GM19043 (cell line): ENCODE results near the gene AGAP5.
"Not testable (repeated sequence)": the region's sequence is repeated elsewhere in the genome, so short reads cannot be mapped to it uniquely, and the experiment has no call there.

Experiments used
- ATAC-seq: cut with Tn5 transposase; IDR thresholded peaks from one replicate; pipeline ENCODE4 v1.9.1; 2021; ENCODE audit warnings: low read depth; ENCODE audit not compliant: unreplicated experiment

AGAP5 gene

DNA sequence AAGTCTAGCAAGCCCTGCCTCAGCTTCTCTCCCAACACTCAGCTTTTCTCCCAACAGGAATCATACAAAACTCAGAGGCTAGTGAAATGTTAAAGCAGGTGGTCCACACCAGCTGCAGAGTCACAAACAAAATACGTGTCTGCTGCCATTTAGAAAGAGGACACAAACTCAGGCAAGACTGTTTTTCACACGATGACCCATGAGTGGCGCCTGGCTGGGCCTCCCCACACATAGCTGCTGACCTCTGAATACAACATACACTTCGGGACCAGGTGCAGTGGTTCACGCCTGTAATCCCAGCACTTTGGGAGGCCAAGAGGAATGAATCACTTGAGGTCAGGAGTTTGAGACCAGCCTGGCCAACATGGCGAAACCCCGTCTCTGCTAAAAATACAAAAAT lies 35.2 kb downstream of the AGAP5 start:
- ATAC-seq: not testable (repeated sequence)

DNA sequence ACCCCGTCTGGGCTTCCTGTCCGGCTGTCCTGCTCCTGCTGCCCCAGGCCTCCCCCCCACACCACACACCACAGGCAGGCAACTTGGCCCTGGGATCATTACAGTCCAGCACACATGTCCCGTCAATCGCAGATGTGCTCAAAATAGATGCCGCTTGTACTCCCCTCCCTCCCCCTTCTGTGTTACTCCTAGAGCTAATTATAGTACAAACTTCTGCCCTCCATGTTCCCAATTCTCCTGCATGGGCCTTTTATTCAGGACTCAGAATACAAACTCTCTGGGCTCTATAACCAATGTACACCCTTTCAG lies 42.0 kb downstream of the AGAP5 start, which contains the start of gene SYNPO2L:
SYNPO2L (minus strand) TSS at position 40 of the 309 bp plus-strand sequence. CDS start 107 bp downstream, outside the sequence.
- no peak for ATAC-seq

DNA sequence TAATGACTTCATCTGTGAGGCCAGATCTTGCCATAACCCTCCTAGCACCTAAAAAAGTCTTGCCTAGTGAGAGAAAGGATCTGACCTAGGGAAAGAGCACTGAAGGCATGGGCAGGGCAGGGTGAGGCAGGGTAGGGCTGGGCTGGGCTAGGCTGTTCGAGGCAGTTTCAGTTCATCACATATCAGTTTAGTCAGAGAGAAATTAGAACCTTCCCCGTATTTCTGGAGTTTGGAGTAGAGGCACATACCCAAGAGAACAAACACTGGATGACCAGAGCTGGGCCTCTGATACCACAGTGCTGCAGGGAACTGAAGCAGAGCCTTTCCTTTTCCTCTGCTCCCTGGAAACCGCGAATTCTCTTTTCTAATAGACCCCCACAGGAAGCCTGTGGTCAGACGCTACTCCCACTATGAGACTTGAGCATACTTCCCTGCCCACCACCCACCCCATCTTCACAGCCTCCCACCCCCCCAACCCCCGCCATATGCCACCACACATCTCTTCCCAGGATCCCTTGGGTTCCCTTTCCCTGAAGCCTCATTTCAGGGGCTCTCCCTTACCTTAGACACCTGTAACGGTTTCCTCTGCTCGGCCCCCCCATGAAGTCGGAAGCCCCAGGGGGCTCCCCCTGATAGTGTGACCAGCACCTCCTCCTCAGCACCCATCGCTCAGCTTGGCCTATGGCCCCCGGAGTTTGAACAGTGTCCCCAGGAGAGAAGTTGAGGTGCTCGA lies 42.5 kb downstream of the AGAP5 start:
- ATAC-seq: no peak

DNA sequence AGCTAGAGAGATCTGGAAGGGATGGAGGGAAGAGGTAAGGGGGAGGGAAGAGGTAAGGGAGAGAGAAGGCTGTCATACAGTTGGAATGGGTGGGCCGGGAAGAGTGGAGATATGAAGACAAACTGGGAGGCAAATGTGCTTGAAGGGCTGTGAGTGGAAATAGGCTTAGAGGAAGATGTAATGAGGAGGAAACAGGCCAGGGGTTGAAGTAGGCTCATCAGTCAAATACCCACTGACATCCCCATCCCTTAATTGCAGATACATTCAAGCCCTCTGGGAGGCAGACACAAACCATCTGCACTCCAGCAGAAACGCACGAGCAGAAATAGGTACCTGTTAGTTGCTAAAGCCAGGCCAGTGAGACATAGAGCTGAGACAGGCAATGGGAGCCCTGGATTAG lies 44.2 kb downstream of the AGAP5 start:
- no peak for ATAC-seq

DNA sequence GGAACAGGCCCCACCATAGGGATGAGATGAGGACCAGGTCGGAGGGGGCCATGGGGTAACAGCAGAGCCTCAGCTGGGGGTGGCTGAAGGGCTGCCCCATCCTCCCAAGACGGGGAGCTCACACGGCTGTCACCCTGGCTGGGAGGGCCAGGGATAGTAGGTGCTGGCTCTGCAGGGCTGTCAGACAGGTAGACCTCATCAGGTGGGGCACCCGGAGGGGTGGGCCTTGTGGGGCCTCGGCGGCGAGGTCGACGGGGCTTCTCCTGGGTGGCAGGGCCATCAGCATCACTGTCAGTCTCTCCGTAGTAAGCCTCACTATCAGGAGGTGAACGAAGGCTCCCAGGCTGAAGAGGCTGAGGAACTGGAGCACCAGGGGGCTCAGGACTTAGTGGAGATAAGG lies 44.7 kb downstream of the AGAP5 start:
- no peak for ATAC-seq

DNA sequence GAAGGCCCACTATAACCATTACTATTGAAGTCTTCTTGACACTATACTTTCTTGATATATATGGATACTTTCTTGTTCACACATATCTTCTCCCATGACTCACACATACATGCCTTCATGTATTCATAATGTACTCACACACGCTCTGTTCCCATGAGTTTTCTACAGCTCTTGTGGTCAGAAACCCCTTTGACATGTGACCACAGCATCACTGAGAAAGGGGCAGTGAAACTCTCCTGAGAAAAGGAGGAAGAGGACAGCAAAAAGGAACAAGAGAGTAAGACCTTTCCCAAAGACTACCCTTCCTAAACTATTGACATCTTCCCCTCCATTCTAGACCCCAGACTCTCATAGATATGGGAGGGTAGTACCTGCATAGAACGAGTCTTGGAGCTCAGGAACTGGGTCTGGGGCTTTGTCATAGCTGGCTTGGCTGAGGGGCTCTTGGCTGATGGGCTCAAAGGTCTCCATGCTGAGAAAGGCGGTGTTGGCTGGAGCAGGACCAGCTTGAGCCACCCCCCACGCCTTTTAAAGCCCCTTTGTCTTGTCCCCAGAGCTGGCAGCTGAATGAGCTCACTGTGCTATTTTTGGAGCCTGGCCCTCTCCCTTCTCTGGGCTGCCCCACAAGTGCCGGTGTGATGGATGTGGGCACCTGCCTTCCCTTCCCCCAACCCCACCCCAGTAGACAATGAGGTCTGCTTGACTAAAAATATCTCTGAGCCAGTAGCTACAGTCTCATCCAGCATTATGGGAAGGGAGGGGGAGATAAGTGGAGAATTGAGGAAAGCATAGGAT lies 47.2 kb downstream of the AGAP5 start:
- no peak for ATAC-seq

DNA sequence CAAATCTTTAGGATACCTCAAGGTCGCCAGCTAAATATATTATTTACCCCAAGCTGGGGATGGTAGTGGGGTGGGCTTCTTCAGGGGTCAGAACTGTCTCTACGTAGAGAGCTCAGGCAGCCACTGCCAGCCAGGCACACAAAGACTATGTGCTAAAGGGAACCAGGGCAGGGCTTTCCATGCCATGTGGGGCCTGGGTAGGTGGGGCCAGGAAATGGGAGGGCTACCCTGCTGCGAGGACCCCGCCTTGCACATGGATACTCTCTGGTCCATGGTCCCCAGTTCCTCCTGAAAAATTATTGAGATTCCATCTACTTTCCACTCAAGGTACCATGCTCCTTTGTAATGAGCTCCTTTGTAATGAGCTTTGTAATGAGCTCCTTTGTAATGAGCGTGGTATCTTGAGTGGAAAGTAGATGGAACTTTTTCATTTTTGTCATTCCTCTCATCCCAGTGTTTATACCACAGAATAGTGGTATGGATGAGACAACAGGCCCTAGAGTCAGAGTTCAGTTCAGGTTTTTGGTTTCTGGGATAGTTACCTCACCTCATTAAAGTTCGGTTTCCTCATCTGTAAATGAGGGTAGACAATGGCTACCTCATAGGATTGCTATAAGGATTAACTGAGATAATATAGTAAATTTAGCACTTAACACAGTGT lies 47.9 kb downstream of the AGAP5 start:
- ATAC-seq: no peak

DNA sequence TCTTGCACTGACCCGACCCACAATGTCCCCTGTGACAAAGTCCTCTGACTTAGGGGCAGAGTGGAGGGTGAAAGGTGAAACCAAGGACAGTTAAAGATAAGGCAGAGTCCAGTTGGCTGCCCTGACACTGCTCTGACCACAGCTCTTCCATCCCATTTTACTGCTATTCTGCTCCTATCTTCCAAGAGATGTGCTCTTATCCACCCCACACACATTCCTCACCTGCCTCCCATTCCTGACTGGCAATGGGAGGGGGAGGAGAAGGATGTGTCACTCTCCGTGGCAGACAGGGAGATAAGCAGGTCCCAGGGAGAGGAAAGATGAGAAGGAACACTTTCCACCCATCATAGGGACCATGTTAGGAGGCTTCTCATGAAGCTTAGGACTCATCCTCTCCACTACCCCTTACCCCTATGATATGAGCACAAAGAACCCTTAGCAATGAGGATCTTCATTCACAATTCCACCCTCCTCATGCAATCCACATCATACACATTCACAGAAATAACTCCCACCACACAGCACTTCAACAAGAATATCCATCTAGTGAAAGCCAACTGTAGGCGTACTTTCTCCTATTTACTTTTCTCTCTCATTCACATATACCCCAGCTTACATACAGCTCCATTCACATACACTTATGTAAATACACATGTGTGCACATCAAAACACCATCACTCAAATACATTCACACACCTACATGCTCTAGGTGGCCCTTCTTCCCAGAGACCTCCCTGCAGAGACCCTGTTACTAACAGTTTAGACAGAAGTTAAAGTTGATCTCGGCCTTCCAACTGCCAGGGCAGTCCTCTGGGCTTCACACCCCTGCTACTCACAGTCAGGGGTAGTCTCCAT lies 48.7 kb downstream of the AGAP5 start:
- no peak for ATAC-seq

DNA sequence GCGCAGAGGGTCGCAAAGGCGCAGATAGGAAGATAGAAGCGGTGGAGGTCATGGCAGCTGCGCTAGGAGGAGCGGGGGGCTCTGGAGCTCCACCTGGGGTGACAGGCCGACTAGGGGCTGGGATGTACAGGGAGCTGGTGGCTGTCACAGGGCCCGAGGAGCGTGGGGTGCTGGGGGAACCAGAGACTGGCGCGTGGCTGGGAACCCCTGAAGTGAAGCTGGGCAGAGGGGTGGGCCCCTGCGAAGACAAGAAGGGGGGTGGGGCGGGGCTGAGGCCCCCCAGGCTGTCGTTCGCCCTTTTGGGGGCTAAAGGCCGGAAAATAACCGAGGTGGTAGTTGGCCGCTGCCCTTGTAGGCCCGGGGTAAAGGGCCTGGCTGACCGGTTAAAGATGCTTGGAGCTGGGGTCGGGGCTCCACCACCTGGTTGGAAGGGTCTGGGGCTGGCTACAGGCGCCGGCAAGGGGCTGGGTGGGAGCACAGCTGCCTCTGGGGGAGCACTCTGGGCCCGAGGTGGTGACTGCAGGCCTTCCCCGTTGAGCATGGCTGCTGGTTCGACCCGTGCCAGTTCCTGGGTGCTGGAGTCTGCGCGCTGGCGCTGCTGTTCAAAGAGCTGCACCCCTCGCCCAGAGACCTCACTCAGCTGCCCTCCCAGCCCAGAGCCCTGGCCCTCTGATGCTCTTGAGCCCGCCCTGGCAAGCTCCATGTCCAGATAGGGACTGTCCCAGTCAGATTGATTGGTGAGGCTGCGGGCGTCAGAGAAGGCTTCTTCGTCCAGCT lies 49.8 kb downstream of the AGAP5 start:
- ATAC-seq: no peak

DNA sequence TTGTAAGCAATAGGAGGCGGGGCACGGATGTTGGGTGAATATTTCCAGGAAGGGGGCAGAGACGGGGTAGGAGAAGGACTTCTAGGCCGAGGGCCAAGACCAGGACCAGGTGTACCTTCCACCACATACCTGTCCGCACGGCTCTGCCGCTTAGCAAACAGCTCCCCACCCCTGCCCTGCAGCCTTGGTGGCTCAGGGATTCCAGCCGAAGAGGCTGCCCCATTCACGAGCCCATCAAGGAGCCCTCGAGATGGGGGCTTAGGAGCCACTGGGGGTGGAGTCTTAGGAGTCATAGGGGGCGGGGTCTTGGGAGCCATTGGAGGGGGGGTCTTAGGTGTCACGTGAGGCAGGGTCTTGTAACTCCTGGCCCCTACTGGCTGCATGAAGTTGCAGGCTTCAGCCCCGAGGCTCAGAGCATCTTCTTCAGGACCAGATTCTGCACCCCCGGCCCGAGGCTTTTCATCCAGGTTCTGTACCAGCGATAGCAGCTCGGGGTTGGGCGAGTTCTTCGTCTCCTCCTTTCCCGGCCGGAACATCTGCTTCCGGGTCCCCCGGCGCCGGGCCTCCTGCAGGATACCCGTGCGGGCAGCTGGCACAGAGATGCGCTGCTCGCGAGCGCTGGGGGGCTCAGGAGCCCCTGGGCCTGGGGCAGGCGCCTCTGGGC lies 50.6 kb downstream of the AGAP5 start:
- ATAC-seq: no peak

DNA sequence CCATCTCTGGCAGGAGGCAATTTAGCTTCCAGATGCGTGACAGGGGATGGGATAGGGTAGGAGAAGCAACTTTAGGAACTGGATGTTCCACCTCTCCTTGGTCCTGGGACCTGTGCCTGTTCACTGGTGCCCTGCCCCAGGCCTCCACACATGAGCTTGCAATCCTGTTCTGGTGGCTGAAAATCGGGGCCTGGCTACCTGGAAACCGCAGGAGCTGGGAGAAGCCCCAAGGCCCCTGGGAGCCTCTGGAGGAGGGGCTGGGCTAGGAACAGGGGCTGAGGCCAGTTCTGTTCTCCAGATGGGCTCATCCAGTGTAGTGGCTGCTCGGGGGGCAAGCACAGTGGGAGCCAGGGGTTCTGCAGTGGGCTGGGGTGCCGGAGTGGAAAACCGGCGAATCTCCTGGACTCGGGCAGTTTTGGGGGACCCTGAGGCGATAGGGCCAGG lies 51.3 kb downstream of the AGAP5 start:
- ATAC-seq: no peak

DNA sequence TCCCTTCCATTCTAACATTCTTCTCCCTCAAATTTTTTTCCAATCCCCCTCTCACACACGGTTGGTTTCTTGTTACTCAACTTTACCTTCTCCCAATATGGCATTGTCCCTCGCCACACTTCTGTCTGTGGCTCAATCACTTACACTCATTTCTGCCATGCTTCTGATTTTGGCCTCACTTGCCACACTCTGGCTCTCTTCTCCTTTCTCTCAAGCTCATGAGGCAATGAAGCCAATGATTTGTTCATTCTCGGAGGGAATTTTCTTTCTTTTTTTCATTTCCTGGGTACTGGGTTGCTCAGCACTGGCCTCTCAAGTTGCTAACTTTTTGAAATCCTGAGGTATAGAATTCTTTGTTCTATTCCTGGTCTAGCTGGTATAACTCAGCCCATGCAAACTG lies 52.7 kb downstream of the AGAP5 start:
- ATAC-seq: no peak

DNA sequence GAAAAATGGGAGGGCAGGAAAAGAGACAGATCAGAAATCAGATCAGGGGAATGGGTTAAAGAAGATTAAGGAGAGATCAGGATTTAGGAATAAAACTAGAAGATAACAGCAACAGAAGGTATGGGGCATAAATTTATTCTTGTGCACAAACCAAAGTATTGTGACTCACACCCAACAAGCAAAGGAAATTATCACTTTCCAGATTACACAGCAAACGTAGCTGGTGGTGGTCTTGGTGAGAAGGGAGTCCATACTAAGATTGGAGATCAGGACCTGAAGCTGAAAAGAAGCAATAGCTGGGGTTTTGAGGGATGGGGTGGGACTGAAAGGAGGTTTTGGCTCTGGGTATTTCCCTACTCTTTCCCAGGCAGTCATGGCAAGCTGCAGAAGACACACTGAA lies 53.1 kb downstream of the AGAP5 start:
- no peak for ATAC-seq

DNA sequence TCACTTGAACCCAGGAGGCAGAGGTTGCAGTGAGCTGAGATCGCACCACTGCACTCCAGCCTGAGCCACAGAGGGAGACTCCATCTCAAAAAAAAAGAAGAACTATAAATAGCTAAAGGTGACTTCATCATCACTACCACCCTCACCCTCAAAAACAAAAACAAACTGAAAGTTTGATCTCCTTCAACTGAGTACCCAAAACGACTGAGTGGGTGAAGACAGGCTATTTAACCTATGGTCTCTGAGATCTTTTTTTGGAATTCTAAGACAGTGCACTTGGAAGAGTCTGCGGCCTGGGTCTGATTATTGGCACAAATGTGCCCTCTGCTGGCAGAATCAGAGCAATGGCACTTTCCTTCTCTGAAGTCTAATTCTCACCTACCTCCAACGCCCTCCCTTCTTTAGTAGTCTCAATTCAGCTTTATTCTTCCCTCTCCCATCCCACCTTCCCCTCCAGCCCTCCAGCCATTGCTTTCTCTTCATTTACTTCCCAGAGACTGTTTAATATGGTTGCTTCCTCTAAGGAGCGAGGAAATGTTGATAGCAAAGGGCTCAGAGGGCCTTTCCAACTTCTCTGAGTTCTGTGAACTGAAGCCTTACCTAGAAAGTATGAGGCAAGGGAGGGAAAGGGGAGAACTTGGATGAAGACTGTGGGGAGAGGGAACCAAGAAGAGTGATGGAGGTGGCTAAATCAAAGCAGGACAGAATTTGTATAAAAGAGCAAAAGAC lies 53.7 kb downstream of the AGAP5 start:
- ATAC-seq: peak; percentile 44

DNA sequence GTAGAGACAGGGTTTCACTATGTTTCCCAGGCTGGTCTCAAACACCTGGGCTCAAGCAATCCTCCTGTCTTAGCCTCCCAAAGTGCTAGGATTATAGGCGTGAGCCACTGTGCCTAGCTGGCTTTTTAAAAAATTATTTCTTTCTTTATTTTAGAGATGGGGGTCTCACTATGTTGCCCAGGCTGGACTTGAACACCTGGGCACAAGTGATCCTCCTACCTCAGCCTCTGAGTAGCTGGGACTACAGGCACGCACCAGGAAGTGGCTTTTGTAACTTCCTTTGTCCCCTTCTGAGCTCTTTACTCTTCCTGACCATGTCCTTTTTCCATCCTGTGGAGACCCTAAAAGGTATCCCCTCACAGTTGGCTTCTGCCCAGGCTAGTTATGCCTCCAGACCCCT lies 54.5 kb downstream of the AGAP5 start:
- ATAC-seq: no peak

DNA sequence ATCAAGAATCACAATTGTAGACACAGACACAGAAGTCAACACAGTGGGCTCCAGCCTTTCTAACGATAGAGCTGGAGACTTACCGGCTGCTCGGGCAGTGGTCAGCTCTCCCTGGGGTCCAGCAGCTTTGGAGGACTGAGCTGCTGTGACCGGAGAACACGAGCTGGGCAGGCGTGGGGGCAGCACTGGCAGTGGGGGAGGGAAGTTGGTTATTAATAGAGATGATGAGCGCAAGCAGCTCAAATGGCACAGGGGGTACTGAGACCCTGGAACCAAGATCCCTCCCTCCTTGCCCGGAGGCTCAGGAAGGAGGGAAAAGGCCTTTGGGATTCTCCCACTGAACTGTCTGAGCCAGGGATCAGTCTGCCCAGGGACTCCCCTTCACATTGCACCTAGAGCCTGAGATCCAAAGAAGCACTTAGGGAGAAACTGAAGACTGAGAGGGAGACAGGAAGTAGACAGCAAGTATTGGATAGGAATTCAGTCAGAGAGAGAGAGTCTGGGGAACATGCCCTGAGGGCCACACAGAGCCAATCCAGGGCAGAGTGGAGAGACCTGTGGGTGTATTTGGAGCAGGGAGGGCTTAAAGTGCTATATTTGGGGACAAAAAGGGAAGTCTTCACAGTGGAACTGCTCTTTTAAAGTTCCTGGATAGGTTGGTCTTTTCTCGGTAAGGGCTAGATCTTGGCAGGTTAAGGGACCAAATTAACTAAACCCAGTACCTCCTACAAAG lies 56.4 kb downstream of the AGAP5 start, which contains the start of gene MYOZ1:
MYOZ1 (minus strand) TSS at position 147 of the 733 bp plus-strand sequence. CDS start 1,457 bp downstream, outside the sequence.
- ATAC-seq: no peak

DNA sequence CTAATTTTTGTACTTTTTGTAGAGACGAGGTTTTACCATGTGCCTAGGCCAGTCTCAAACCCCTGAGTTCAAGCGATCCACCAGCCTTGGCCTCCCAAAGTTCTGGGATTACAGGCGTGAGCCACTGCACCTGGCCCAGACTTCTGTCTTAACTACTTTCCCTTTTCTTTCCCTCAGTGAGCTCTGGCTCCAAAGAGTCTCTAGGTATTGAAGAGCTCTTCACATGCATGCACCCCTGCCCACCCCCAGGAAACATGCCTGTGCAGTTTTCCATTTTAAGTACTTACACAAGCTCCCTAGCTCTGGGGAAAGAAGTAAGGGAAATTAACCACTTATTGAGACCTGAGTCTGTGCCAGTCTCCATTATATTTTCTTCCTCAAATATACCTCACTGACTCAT lies 58.6 kb downstream of the AGAP5 start:
- ATAC-seq: no peak

DNA sequence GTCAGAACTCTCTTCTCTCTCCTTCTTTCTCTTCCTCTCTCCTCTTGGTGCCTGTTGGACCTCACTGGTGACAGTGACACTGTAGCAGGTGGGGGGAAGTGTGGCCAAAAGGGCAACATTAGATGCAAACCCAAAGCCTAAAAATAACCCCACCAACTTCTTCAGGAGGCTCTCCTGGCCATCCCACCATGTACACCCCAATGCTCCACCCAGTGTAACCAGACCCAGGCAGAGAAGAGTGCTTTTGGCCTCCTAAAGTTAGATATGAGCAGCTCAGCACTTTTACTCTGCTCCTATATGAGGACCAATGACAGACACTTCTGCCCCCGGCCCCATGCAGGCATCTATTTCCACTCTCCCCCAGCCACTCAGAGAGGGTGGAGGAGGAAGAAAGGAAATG lies 62.1 kb downstream of the AGAP5 start:
- no peak for ATAC-seq
